HepG2 (cell line): ENCODE measurements around the gene VEGFB. TPM values are rescaled to one million over a fixed set of nuclear protein-coding genes. Genes with fewer than 3 reads are reported as not detected.

Experiments
- ATF3 ChIP-seq: sonication (generic); formaldehyde crosslinking; IDR thresholded peaks from 2 replicates; pipeline ENCODE4 v1.4.0; 2020; ENCODE audit warnings: missing genetic modification reagents
- E2F1 ChIP-seq: sonication (generic); formaldehyde crosslinking; IDR thresholded peaks from 2 replicates; pipeline ENCODE4 v1.5.0; 2020; ENCODE audit warnings: missing genetic modification reagents
- ELF3 ChIP-seq: IDR thresholded peaks from 2 replicates; pipeline ENCODE4 v1.6.1; 2016; ENCODE audit warnings: missing genetic modification reagents, missing compliant biosample characterization
- FOXJ3 ChIP-seq: sonication (generic); formaldehyde crosslinking; IDR thresholded peaks from 2 replicates; pipeline ENCODE4 v1.4.0; 2020; ENCODE audit warnings: missing genetic modification reagents, mild to moderate bottlenecking, borderline replicate concordance
- FOXK1 ChIP-seq: sonication (generic); formaldehyde crosslinking; IDR thresholded peaks from 2 replicates; pipeline ENCODE4 v1.4.0; 2020; ENCODE audit warnings: low read depth, missing genetic modification reagents, borderline replicate concordance
- HMGA1 ChIP-seq: sonication (generic); formaldehyde crosslinking; conservative IDR thresholded peaks from 2 replicates; pipeline ENCODE4 v1.4.0; 2020; ENCODE audit warnings: missing genetic modification reagents
- HOXA7 ChIP-seq: sonication (generic); formaldehyde crosslinking; IDR thresholded peaks from 2 replicates; pipeline ENCODE4 v1.8.1; 2022; ENCODE audit warnings: mild to moderate bottlenecking, missing genetic modification reagents, moderate library complexity
- NBN ChIP-seq: fragments of 450-650 bp; conservative IDR thresholded peaks from 2 replicates; pipeline ENCODE4 v1.6.1; 2017
- NCOA1 ChIP-seq: sonication (generic); formaldehyde crosslinking; IDR thresholded peaks from 2 replicates; pipeline ENCODE4 v1.9.0; 2021; ENCODE audit warnings: missing genetic modification reagents
- PHF8 ChIP-seq: sonication (generic); formaldehyde crosslinking; IDR thresholded peaks from 2 replicates; pipeline ENCODE4 v1.5.0; 2020; ENCODE audit warnings: missing genetic modification reagents
- RBAK ChIP-seq: sonication (generic); formaldehyde crosslinking; IDR thresholded peaks from 2 replicates; pipeline ENCODE4 v1.5.1; 2020; ENCODE audit warnings: mild to moderate bottlenecking, missing genetic modification reagents
- RFXAP ChIP-seq: sonication (generic); formaldehyde crosslinking; IDR thresholded peaks from 2 replicates; pipeline ENCODE4 v1.4.0; 2020; ENCODE audit warnings: missing genetic modification reagents, borderline replicate concordance
- SP140L ChIP-seq: sonication (generic); formaldehyde crosslinking; IDR thresholded peaks from 2 replicates; pipeline ENCODE4 v1.4.0; 2020; ENCODE audit warnings: missing genetic modification reagents, borderline replicate concordance
- TBX3 ChIP-seq: fragments of 450-650 bp; IDR thresholded peaks from 2 replicates; pipeline ENCODE4 v1.6.1; 2017; ENCODE audit warnings: antibody characterized with exemption, mild to moderate bottlenecking, inconsistent platforms, borderline replicate concordance
- U2AF2 ChIP-seq: fragments of 200-400 bp; formaldehyde crosslinking; IDR thresholded peaks from 2 replicates; pipeline ENCODE4 v1.6.1; 2017; ENCODE audit warnings: low read depth, mild to moderate bottlenecking, low read length
- ZFP90 ChIP-seq: sonication (generic); formaldehyde crosslinking; IDR thresholded peaks from 2 replicates; pipeline ENCODE4 v1.8.0; 2022; ENCODE audit warnings: missing genetic modification reagents, mild to moderate bottlenecking, inconsistent platforms, borderline replicate concordance
- ZKSCAN5 ChIP-seq: sonication (generic); formaldehyde crosslinking; IDR thresholded peaks from 2 replicates; pipeline ENCODE4 v1.5.1; 2020; ENCODE audit warnings: mild to moderate bottlenecking, missing genetic modification reagents
- ZNF10 ChIP-seq: sonication (generic); formaldehyde crosslinking; IDR thresholded peaks from 2 replicates; pipeline ENCODE4 v1.4.0; 2020; ENCODE audit warnings: mild to moderate bottlenecking, low read depth, missing genetic modification reagents, borderline replicate concordance
- ZNF280D ChIP-seq: sonication (generic); formaldehyde crosslinking; IDR thresholded peaks from 2 replicates; pipeline ENCODE4 v1.5.1; 2020; ENCODE audit warnings: mild to moderate bottlenecking, missing genetic modification reagents
- ZNF281 ChIP-seq: sonication (generic); formaldehyde crosslinking; IDR thresholded peaks from 2 replicates; pipeline ENCODE4 v1.4.0; 2020; ENCODE audit warnings: missing genetic modification reagents, borderline replicate concordance
- ZNF546 ChIP-seq: sonication (generic); formaldehyde crosslinking; conservative IDR thresholded peaks from 2 replicates; pipeline ENCODE4 v1.8.1; 2023; ENCODE audit warnings: mild to moderate bottlenecking, missing genetic modification reagents
- ZNF7 ChIP-seq: IDR thresholded peaks from 2 replicates; pipeline ENCODE4 v1.6.1; 2016; ENCODE audit warnings: missing biosample characterization, missing genetic modification reagents
- ZSCAN25 ChIP-seq: sonication (generic); formaldehyde crosslinking; IDR thresholded peaks from 2 replicates; pipeline ENCODE4 v1.8.0; 2022; ENCODE audit warnings: mild to moderate bottlenecking, missing genetic modification reagents
- polyA plus RNA-seq, 8 experiments: library from polyadenylated mRNA; depleted of rRNA in 3 of 8; stranded (reverse) in 7 of 8; unstranded in 1 of 8; fragments of >200 nt; fragmentation: Illumina TruSeq in 4 of 8; extraction: Trizol in 4 of 8; gene quantifications; 2 replicates each; pipeline versions ENCODE4 v1.2.1 to v1.2.3, GENCODE V29; 2011 to 2016; ENCODE audit warnings: low read depth in 4 of 8, missing spikeins in 1 of 8, mixed read lengths in 1 of 8; ENCODE audit not compliant: insufficient read depth in 1 of 8
- total RNA-seq, 5 experiments: library from RNA; depleted of rRNA; stranded (reverse); fragments of >200 nt; fragmentation: Illumina TruSeq; extraction: Trizol; gene quantifications; 2 replicates each; pipeline ENCODE4 v1.2.3, GENCODE V29; 2016; ENCODE audit warnings: low read depth in 1 of 5

VEGFB gene
- total and polyA plus RNA-seq, 2 of the 13 experiments (the other 11 are each of a cell fraction or from before 2014, with no cell fraction given), result 9.0 to 11.3 TPM

GRCh38 chr11:64225608-64226506 is 8.5 kb upstream of the VEGFB start, which contains the start of the genes NUDT22 and TRPT1 (continued):
- peak; percentile 48; the same call in 1 of the 2 replicates for TF ChIP-seq E2F1 (CRISPR knock-in tag)
- TF ChIP-seq U2AF2, result no peak
- TF ChIP-seq ZNF546, result no peak
- TF ChIP-seq ZKSCAN5 (CRISPR knock-in tag), result no peak
- TF ChIP-seq TBX3, result no peak
- TF ChIP-seq HOXA7 (CRISPR knock-in tag), result no peak
- TF ChIP-seq ZNF10 (CRISPR knock-in tag), result no peak
- no peak for TF ChIP-seq RBAK (CRISPR knock-in tag)
- peak; percentile 45; the same call in 1 of the 2 replicates for TF ChIP-seq NCOA1 (CRISPR knock-in tag)
- peak; percentile 47; the same call in 1 of the 2 replicates for TF ChIP-seq ZNF281 (CRISPR knock-in tag)
- peak; percentile 76 for TF ChIP-seq ELF3 (CRISPR knock-in tag)
- peak; percentile 47; the same call in 1 of the 2 replicates for TF ChIP-seq FOXK1 (CRISPR knock-in tag)
- TF ChIP-seq RFXAP (CRISPR knock-in tag), result no peak
- TF ChIP-seq HMGA1 (CRISPR knock-in tag), result no peak
- TF ChIP-seq PHF8, result peak; percentile 84
- no peak for TF ChIP-seq SP140L (CRISPR knock-in tag)
- TF ChIP-seq ATF3 (CRISPR knock-in tag), result no peak
- TF ChIP-seq ZFP90 (CRISPR knock-in tag), result peak; percentile 77; the same call in 1 of the 2 replicates
- TF ChIP-seq FOXJ3 (CRISPR knock-in tag), result no peak
- no peak; the same call in 1 of the 2 replicates for TF ChIP-seq ZNF280D (CRISPR knock-in tag)
- no peak for TF ChIP-seq ZNF7
- TF ChIP-seq ZSCAN25, result peak; percentile 46; the same call in 1 of the 2 replicates
- no peak for TF ChIP-seq NBN
